ENCODE results near the gene MED9.
"Not testable (repeated sequence)": the region's sequence is repeated elsewhere in the genome, so short reads cannot be mapped to it uniquely, and the experiment has no call there.

DNA sequence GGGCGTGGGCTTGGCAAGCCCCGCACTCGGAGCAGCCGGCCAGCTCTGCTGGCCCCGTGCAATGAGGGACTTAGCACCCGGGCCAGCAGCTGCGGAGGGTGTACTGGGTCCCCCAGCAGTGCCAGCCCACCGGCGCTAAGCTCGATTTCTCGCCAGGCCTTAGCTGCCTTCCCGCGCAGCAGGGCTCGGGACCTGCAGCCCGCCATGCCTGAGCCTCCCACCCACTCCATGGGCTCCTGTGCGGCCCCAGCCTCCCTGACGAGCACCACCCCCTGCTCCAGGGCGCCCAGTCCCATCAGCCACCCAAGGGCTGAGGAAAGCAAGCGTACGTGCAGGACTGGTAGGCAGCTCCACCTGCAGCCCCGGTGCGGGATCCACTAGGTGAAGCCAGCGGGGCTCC, 9.6 kb downstream of the MED9 start:
- TF ChIP-seq EZH2 (IDR thresholded peaks at IDR 0.05); POLR2AphosphoS5 (IDR thresholded peaks at IDR 0.05; ENCODE audit: borderline replicate concordance, low read depth, low read length): not testable (repeated sequence)

Data from SK-N-MC (cell line).